ENCODE data around the gene NME4. TPM values are rescaled to one million over a fixed set of nuclear protein-coding genes. Genes with fewer than 3 reads are reported as not detected.

NME4 gene
- total RNA-seq, 1 experiment from 2014 or later = 68.2 TPM

DNA sequence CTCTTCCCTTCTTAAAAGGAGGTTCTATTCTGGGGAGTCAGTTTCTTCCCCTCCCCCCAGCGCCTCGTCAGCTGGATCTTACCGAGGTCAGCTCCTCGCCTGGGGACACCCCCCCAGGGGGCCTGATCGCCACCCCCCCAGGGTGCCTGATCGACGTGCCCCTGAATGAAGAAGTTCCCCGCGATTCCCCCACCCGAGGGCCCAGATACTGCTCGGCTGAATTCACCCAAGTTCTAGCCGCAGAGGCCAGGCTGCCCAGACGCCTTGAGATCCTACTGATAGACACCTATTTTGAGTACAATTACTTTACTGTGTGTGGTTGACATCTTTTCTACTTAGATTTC lies 29.9 kb downstream of the NME4 start:
- ChIA-PET CTCF (no interaction called here), RAD21 (ENCODE audit: low non-redundant PET in 1 of 2, low total read pairs in 2 of 2, uncharacterized antibody in 2 of 2, unreplicated experiment in 2 of 2) (no interaction called here), POLR2A (no interaction called here)
- H3K36me3 ChIP-seq (ENCODE audit: control insufficient read depth in 1 of 2, insufficient read depth in 2 of 2, low read length in 2 of 2) = no peaks in the 10 kb centered on the region
- BruUV-seq (replicated peaks) = no TSS peak
- intact Hi-C loops (cut with micrococcal nuclease) = no loop called here
- H3K4me3 ChIP-seq (replicated peaks in 1 of 2; ENCODE audit: low read depth in 1 of 2, low read length in 2 of 2) = peak overlapping the region; percentile 43 to 59
- TF ChIP-seq ZBTB33 (IDR thresholded peaks at IDR 0.05; ENCODE audit: extremely low read depth, insufficient replicate concordance, low read length) (no peak), SP1 (IDR thresholded peaks at IDR 0.05; ENCODE audit: low read depth) (no peak), FOSL1 (IDR thresholded peaks at IDR 0.05; ENCODE audit: low read depth) (no peak), ELF1 (IDR thresholded peaks at IDR 0.05; ENCODE audit: borderline replicate concordance, low read depth) (no peak), YY1 (IDR thresholded peaks at IDR 0.05; ENCODE audit: extremely low read depth, insufficient replicate concordance, low read depth, low read length) (no peak), EZH2phosphoT487 (IDR thresholded peaks at IDR 0.05; ENCODE audit: borderline replicate concordance) (no peak), POLR2A (IDR thresholded peaks at IDR 0.05; ENCODE audit: borderline replicate concordance, extremely low read depth, insufficient read depth, insufficient read length) (no peak), ZNF274 (IDR thresholded peaks at IDR 0.05; ENCODE audit: low read depth, low read length) (no peak)
- H3K9me2 ChIP-seq (ENCODE audit: insufficient read depth) = no peaks in the 10 kb centered on the region
- peaks cover 16 to 35% of the 10 kb centered on the region in 2 experiments for H3K4me1 ChIP-seq (ENCODE audit: control insufficient read depth in 1 of 2, insufficient read depth in 2 of 2, low read length in 2 of 2)
- peaks cover 15% of the 10 kb centered on the region; the same call in 1 of the 2 replicates for H3K79me2 ChIP-seq (ENCODE audit: insufficient read depth, low read length)
- no peak overlapping the region for H3K27ac ChIP-seq (ENCODE audit: low read depth, low read length)
- H2AFZ ChIP-seq (ENCODE audit: low read depth, low read length, poor library complexity, severe bottlenecking) = no peak overlapping the region
- no peaks in the 10 kb centered on the region for H3K9me3 ChIP-seq (ENCODE audit: control insufficient read depth in 1 of 2, insufficient read depth in 1 of 2, low read depth in 1 of 2, low read length in 2 of 2)
- peak overlapping the region; percentile 79 for H3K4me2 ChIP-seq (ENCODE audit: low read length)
- no peak for DNase-seq (ENCODE audit: low read depth, low spot score)
- no peak for ATAC-seq
- peak overlapping the region; percentile 52; the same call in 1 of the 2 replicates for H3K9ac ChIP-seq (ENCODE audit: low read length)
- no peaks in the 10 kb centered on the region for H3K27me3 ChIP-seq (ENCODE audit: insufficient read depth, low read length)
- no peaks in the 10 kb centered on the region for H4K20me1 ChIP-seq (ENCODE audit: insufficient read depth)

GRCh38 chr16:427250-427649 lies 30.3 kb downstream of the NME4 start:
- H3K36me3 ChIP-seq (ENCODE audit: control insufficient read depth in 1 of 2, insufficient read depth in 2 of 2, low read length in 2 of 2) = no peaks in the 10 kb centered on the region
- ATAC-seq = no peak
- no peak for DNase-seq (ENCODE audit: low read depth, low spot score)
- ChIA-PET CTCF (no interaction called here), RAD21 (ENCODE audit: low non-redundant PET in 1 of 2, low total read pairs in 2 of 2, uncharacterized antibody in 2 of 2, unreplicated experiment in 2 of 2) (no interaction called here), POLR2A (no interaction called here)
- no peaks in the 10 kb centered on the region for H3K9me3 ChIP-seq (ENCODE audit: control insufficient read depth in 1 of 2, insufficient read depth in 1 of 2, low read depth in 1 of 2, low read length in 2 of 2)
- H3K9ac ChIP-seq (ENCODE audit: low read length) = no peak overlapping the region
- H4K20me1 ChIP-seq (ENCODE audit: insufficient read depth) = no peaks in the 10 kb centered on the region
- H3K79me2 ChIP-seq (ENCODE audit: insufficient read depth, low read length) = peaks cover 15% of the 10 kb centered on the region; the same call in 1 of the 2 replicates
- H3K4me2 ChIP-seq (ENCODE audit: low read length) = peak overlapping the region; percentile 79
- TF ChIP-seq TCF7L2 (IDR thresholded peaks at IDR 0.05; ENCODE audit: borderline replicate concordance, extremely low read depth, insufficient read depth, insufficient read length) = no peak
- no peak for TF ChIP-seq ZBTB33 (IDR thresholded peaks at IDR 0.05; ENCODE audit: extremely low read depth, insufficient replicate concordance, low read length)
- no peak for TF ChIP-seq SP1 (IDR thresholded peaks at IDR 0.05; ENCODE audit: low read depth)
- TF ChIP-seq, protein P1, sequence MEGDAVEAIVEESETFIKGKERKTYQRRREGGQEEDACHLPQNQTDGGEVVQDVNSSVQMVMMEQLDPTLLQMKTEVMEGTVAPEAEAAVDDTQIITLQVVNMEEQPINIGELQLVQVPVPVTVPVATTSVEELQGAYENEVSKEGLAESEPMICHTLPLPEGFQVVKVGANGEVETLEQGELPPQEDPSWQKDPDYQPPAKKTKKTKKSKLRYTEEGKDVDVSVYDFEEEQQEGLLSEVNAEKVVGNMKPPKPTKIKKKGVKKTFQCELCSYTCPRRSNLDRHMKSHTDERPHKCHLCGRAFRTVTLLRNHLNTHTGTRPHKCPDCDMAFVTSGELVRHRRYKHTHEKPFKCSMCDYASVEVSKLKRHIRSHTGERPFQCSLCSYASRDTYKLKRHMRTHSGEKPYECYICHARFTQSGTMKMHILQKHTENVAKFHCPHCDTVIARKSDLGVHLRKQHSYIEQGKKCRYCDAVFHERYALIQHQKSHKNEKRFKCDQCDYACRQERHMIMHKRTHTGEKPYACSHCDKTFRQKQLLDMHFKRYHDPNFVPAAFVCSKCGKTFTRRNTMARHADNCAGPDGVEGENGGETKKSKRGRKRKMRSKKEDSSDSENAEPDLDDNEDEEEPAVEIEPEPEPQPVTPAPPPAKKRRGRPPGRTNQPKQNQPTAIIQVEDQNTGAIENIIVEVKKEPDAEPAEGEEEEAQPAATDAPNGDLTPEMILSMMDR (IDR thresholded peaks at IDR 0.05 in 2 of 3, conservative IDR thresholded peaks at IDR 0.05 in 1 of 3; ENCODE audit: borderline replicate concordance in 1 of 3, insufficient read depth in 1 of 3, low read depth in 2 of 3, low read length in 2 of 3) = no peak
- no peak for TF ChIP-seq POLR2AphosphoS5 (IDR thresholded peaks at IDR 0.05; ENCODE audit: low read depth, low read length)
- no peak for TF ChIP-seq ZFX (IDR thresholded peaks at IDR 0.05)
- TF ChIP-seq EZH2 (IDR thresholded peaks at IDR 0.05) = no peak
- TF ChIP-seq RAD21 (IDR thresholded peaks at IDR 0.05; ENCODE audit: low read depth) = no peak
- TSS peak; percentile 79 for BruUV-seq (replicated peaks)
- H3K4me1 ChIP-seq (ENCODE audit: control insufficient read depth in 1 of 2, insufficient read depth in 2 of 2, low read length in 2 of 2) = peaks cover 16 to 35% of the 10 kb centered on the region in 2 experiments
- H3K27me3 ChIP-seq (ENCODE audit: insufficient read depth, low read length) = no peaks in the 10 kb centered on the region
- intact Hi-C loops (cut with micrococcal nuclease) = no loop called here
- H2AFZ ChIP-seq (ENCODE audit: low read depth, low read length, poor library complexity, severe bottlenecking) = no peak overlapping the region
- no peaks in the 10 kb centered on the region for H3K9me2 ChIP-seq (ENCODE audit: insufficient read depth)
- H3K27ac ChIP-seq (ENCODE audit: low read depth, low read length) = no peak overlapping the region
- H3K4me3 ChIP-seq (replicated peaks in 1 of 2; ENCODE audit: low read depth in 1 of 2, low read length in 2 of 2) = 0 out of 4 replicates have a peak overlapping the region, but pooled peaks of 1 of the 2 experiments have one; percentile 43

Measured in HCT116 (cell line).